ENCODE data around the gene PPM1E.

- TF ChIP-seq, protein P1, sequence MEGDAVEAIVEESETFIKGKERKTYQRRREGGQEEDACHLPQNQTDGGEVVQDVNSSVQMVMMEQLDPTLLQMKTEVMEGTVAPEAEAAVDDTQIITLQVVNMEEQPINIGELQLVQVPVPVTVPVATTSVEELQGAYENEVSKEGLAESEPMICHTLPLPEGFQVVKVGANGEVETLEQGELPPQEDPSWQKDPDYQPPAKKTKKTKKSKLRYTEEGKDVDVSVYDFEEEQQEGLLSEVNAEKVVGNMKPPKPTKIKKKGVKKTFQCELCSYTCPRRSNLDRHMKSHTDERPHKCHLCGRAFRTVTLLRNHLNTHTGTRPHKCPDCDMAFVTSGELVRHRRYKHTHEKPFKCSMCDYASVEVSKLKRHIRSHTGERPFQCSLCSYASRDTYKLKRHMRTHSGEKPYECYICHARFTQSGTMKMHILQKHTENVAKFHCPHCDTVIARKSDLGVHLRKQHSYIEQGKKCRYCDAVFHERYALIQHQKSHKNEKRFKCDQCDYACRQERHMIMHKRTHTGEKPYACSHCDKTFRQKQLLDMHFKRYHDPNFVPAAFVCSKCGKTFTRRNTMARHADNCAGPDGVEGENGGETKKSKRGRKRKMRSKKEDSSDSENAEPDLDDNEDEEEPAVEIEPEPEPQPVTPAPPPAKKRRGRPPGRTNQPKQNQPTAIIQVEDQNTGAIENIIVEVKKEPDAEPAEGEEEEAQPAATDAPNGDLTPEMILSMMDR (IDR thresholded peaks at IDR 0.05): no peak
- no peak for TF ChIP-seq POLR2A (IDR thresholded peaks at IDR 0.05)
Measured at GRCh38 chr17:59027750-59028149, 272.1 kb downstream of the PPM1E start.
